HG02759 (cell line): ENCODE measurements around the gene CDH4.

Experiments
- ATAC-seq: cut with Tn5 transposase; IDR thresholded peaks from one replicate; pipeline ENCODE4 v1.9.1; 2021; ENCODE audit warnings: mild to moderate bottlenecking, moderate library complexity; ENCODE audit not compliant: unreplicated experiment

The CDH4 gene

GRCh38 chr20:61767761-61768494 is 515.9 kb downstream of the CDH4 start:
- ATAC-seq: no peak

GRCh38 chr20:61768571-61769285 is 516.7 kb downstream of the CDH4 start:
- no peak for ATAC-seq

GRCh38 chr20:61769286-61769832 is 517.3 kb downstream of the CDH4 start:
- ATAC-seq: no peak

GRCh38 chr20:61770113-61770585 is 518.1 kb downstream of the CDH4 start:
- ATAC-seq: no peak

- no peak for ATAC-seq
Observed at GRCh38 chr20:61771805-61772350, 519.8 kb downstream of the CDH4 start.

- no peak for ATAC-seq
Observed at GRCh38 chr20:61772828-61773631, 521.0 kb downstream of the CDH4 start.

GRCh38 chr20:61773926-61774587 is 522.0 kb downstream of the CDH4 start:
- no peak for ATAC-seq

GRCh38 chr20:61775423-61775822 is 523.4 kb downstream of the CDH4 start:
- ATAC-seq: no peak

GRCh38 chr20:61776491-61777075 is 524.5 kb downstream of the CDH4 start:
- no peak for ATAC-seq

- ATAC-seq: no peak
Observed at GRCh38 chr20:61777773-61778494, 525.9 kb downstream of the CDH4 start.

- no peak for ATAC-seq
Observed at GRCh38 chr20:61778495-61778863, 526.4 kb downstream of the CDH4 start.

GRCh38 chr20:61779176-61779965 is 527.3 kb downstream of the CDH4 start:
- no peak for ATAC-seq

- no peak for ATAC-seq
Observed at GRCh38 chr20:61780066-61780465, 528.0 kb downstream of the CDH4 start.

GRCh38 chr20:61784801-61785566 is 532.9 kb downstream of the CDH4 start:
- no peak for ATAC-seq

- no peak for ATAC-seq
Observed at GRCh38 chr20:61785567-61785816, 533.4 kb downstream of the CDH4 start.

- ATAC-seq: no peak
Observed at GRCh38 chr20:61786230-61786629, 534.2 kb downstream of the CDH4 start.

GRCh38 chr20:61788343-61788742 is 536.3 kb downstream of the CDH4 start:
- no peak for ATAC-seq

- ATAC-seq: no peak
Observed at GRCh38 chr20:61789329-61789728, 537.3 kb downstream of the CDH4 start.
